H9 (cell line): Measurements from ENCODE around the gene CELF5. TPM values are rescaled to one million over a fixed set of nuclear protein-coding genes. Genes with fewer than 3 reads are reported as not detected.
"Not testable (repeated sequence)": the region's sequence is repeated elsewhere in the genome, so short reads cannot be mapped to it uniquely, and the experiment has no call there.

Experiments
- DNase-seq: peaks from one replicate; pipeline ENCODE4 v3.0.0-alpha.2; 2017
- H2AFZ ChIP-seq: one replicate; pipeline ENCODE4 v1.6.1; 2013; ENCODE audit warnings: mild to moderate bottlenecking, low read length, control low read depth, moderate library complexity
- H2AK5ac ChIP-seq: 2 replicates; pipeline ENCODE4 v1.6.1; 2013; ENCODE audit warnings: low read length, control low read depth, mixed read lengths; ENCODE audit not compliant: insufficient read length
- H2BK120ac ChIP-seq: one replicate; pipeline ENCODE4 v1.6.1; 2013; ENCODE audit warnings: low read depth, mild to moderate bottlenecking, low read length, control low read depth, inconsistent platforms; ENCODE audit not compliant: poor library complexity, severe bottlenecking
- H2BK12ac ChIP-seq: 2 replicates; pipeline ENCODE4 v1.6.1; 2013; ENCODE audit warnings: low read length, control low read depth, mixed read lengths, low read depth; ENCODE audit not compliant: insufficient read length
- H2BK15ac ChIP-seq: 2 replicates; pipeline ENCODE4 v1.6.1; 2013; ENCODE audit warnings: low read depth, low read length, control low read depth
- H2BK20ac ChIP-seq: one replicate; pipeline ENCODE4 v1.6.1; 2013; ENCODE audit warnings: low read depth, mild to moderate bottlenecking, low read length, control low read depth, inconsistent platforms; ENCODE audit not compliant: poor library complexity, severe bottlenecking
- H2BK5ac ChIP-seq: 2 replicates; pipeline ENCODE4 v1.6.1; 2013; ENCODE audit warnings: low read length, control low read depth, mixed read lengths; ENCODE audit not compliant: insufficient read length
- H3K14ac ChIP-seq: 2 replicates; pipeline ENCODE4 v1.6.1; 2013; ENCODE audit warnings: low read length, control low read depth; ENCODE audit not compliant: insufficient read depth
- H3K18ac ChIP-seq: 2 replicates; pipeline ENCODE4 v1.6.1; 2013; ENCODE audit warnings: low read depth, mild to moderate bottlenecking, mixed read lengths, low read length, control low read depth; ENCODE audit not compliant: insufficient read length
- H3K23ac ChIP-seq: 2 replicates; pipeline ENCODE4 v1.6.1; 2013; ENCODE audit warnings: low read length, control low read depth, mixed read lengths, low read depth; ENCODE audit not compliant: insufficient read length
- H3K23me2 ChIP-seq: 2 replicates; pipeline ENCODE4 v1.6.1; 2013; ENCODE audit warnings: low read depth, mild to moderate bottlenecking, mixed read lengths, low read length, control low read depth; ENCODE audit not compliant: insufficient read length, poor library complexity, severe bottlenecking
- H3K27ac ChIP-seq: 2 replicates; pipeline ENCODE4 v1.5.1; 2013; ENCODE audit warnings: low read length, control low read depth, mixed read lengths, low read depth; ENCODE audit not compliant: insufficient read length
- H3K27me3 ChIP-seq: 2 replicates; pipeline ENCODE4 v1.6.1; 2013; ENCODE audit warnings: low read length, control low read depth, inconsistent platforms; ENCODE audit not compliant: insufficient read depth
- H3K4ac ChIP-seq: 2 replicates; pipeline ENCODE4 v1.6.1; 2013; ENCODE audit warnings: low read depth, mild to moderate bottlenecking, control low read depth, inconsistent platforms, low read length, moderate library complexity
- H3K4me1 ChIP-seq: 2 replicates; pipeline ENCODE4 v1.6.1; 2013; ENCODE audit warnings: low read length, control low read depth, inconsistent platforms; ENCODE audit not compliant: insufficient read depth
- H3K4me2 ChIP-seq: 2 replicates; pipeline ENCODE4 v1.6.1; 2013; ENCODE audit warnings: low read length, control low read depth, mixed read lengths; ENCODE audit not compliant: insufficient read length, insufficient read depth
- H3K56ac ChIP-seq: 2 replicates; pipeline ENCODE4 v1.6.1; 2013; ENCODE audit warnings: low read depth, mild to moderate bottlenecking, mixed read lengths, low read length, control low read depth; ENCODE audit not compliant: insufficient read length
- H3K79me1 ChIP-seq: 2 replicates; pipeline ENCODE4 v1.6.1; 2013; ENCODE audit warnings: low read depth, mild to moderate bottlenecking, moderate library complexity, low read length, control low read depth, inconsistent platforms; ENCODE audit not compliant: insufficient read depth, poor library complexity, severe bottlenecking
- H3K79me2 ChIP-seq: 2 replicates; pipeline ENCODE4 v1.6.1; 2013; ENCODE audit warnings: low read length, control low read depth, inconsistent platforms; ENCODE audit not compliant: insufficient read depth
- H3K9ac ChIP-seq: 2 replicates; pipeline ENCODE4 v1.6.1; 2013; ENCODE audit warnings: low read length, control low read depth, mixed read lengths; ENCODE audit not compliant: insufficient read length; ENCODE audit errors: extremely low read depth
- H3K9me3 ChIP-seq: one replicate; pipeline ENCODE4 v1.6.1; 2013; ENCODE audit warnings: low read depth, low read length, inconsistent platforms; ENCODE audit not compliant: control insufficient read depth
- H3T11ph ChIP-seq: one replicate; pipeline ENCODE4 v1.6.1; 2013; ENCODE audit warnings: mild to moderate bottlenecking, low read length, control low read depth, inconsistent platforms
- H4K20me1 ChIP-seq: one replicate; pipeline ENCODE4 v1.6.1; 2013; ENCODE audit not compliant: control insufficient read depth, insufficient read length, insufficient read depth
- H4K5ac ChIP-seq: 2 replicates; pipeline ENCODE4 v1.6.1; 2013; ENCODE audit warnings: low read depth, mild to moderate bottlenecking, mixed read lengths, low read length, control low read depth; ENCODE audit not compliant: insufficient read length
- H4K8ac ChIP-seq: replicated peaks from 2 replicates; pipeline ENCODE4 v1.6.1; 2013; ENCODE audit warnings: low read length, control low read depth, mixed read lengths, low read depth; ENCODE audit not compliant: insufficient read length
- H4K91ac ChIP-seq: 2 replicates; pipeline ENCODE4 v1.6.1; 2013; ENCODE audit warnings: low read depth, mild to moderate bottlenecking, moderate library complexity, mixed read lengths, low read length, control low read depth; ENCODE audit not compliant: insufficient read length
- H3K27ac Mint-ChIP-seq, 3 experiments: 2 replicates in 2 of 3; 3 replicates in 1 of 3; pipeline ENCODE4 v1.8.0; 2020 to 2021; ENCODE audit warnings: mixed read lengths in 3 of 3, mild to moderate bottlenecking in 1 of 3, moderate library complexity in 1 of 3
- H3K27me3 Mint-ChIP-seq: 2 replicates; pipeline ENCODE4 v1.8.0; 2021; ENCODE audit warnings: low read depth, mild to moderate bottlenecking, moderate library complexity, mixed read lengths
- H3K36me3 Mint-ChIP-seq, 3 experiments: 2 replicates in 2 of 3; 3 replicates in 1 of 3; pipeline ENCODE4 v1.8.0; 2020 to 2021; ENCODE audit warnings: low read depth in 3 of 3, mixed read lengths in 3 of 3; ENCODE audit not compliant: insufficient read depth in 1 of 3
- H3K4me1 Mint-ChIP-seq, 2 experiments: 2 replicates each; pipeline ENCODE4 v1.8.0; 2020; ENCODE audit warnings: mixed read lengths in 2 of 2
- H3K4me3 Mint-ChIP-seq, 2 experiments: 2 replicates in 1 of 2; 3 replicates in 1 of 2; pipeline ENCODE4 v1.8.0; 2020 to 2021; ENCODE audit warnings: mild to moderate bottlenecking in 2 of 2, mixed read lengths in 2 of 2, moderate library complexity in 1 of 2
- H3K9me3 Mint-ChIP-seq, 2 experiments: 2 replicates in 1 of 2; 3 replicates in 1 of 2; pipeline ENCODE4 v1.8.0; 2020; ENCODE audit warnings: mild to moderate bottlenecking in 2 of 2, mixed read lengths in 2 of 2, moderate library complexity in 1 of 2
- CTCF ChIP-seq: fragments of 200-600 bp; sonication (generic); conservative IDR thresholded peaks from 3 replicates; pipeline ENCODE4 v1.8.0; 2021; ENCODE audit warnings: antibody characterized with exemption, mild to moderate bottlenecking
- WGBS: extraction: QIAGEN DNeasy Blood & Tissue Kit; methylation state at CpG from one replicate; pipeline ENCODE4 v1.1.7; 2013; ENCODE audit warnings: missing lambda C conversion rate, low lambda C conversion rate, mixed read lengths; ENCODE audit not compliant: insufficient read length; ENCODE audit errors: extremely low coverage; 5-methylcytosine and 5-hydroxymethylcytosine counted together
- total RNA-seq: library from RNA; stranded (reverse); gene quantifications from 2 replicates; pipeline ENCODE4 v1.2.1, GENCODE V29; 2021

CELF5 gene
- total RNA-seq, 1 experiment from 2014 or later: 4.8 TPM

GRCh38 chr19:3202346-3202745 lies 22.1 kb upstream of the CELF5 start:
- Histone ChIP-seq H2BK5ac (no peak overlapping the region), H2BK120ac (no peak overlapping the region), H4K91ac (no peak overlapping the region), H4K20me1 (no peaks in the 10 kb centered on the region), H4K5ac (no peak overlapping the region), H3K9me3 (no peaks in the 10 kb centered on the region), H2AK5ac (no peak overlapping the region), H3K56ac (no peak overlapping the region), H2BK20ac (no peak overlapping the region), H3K23ac (no peak overlapping the region), H3K18ac (no peak overlapping the region), H2BK15ac (no peak overlapping the region), H3K4me2 (no peak overlapping the region), H2BK12ac (no peak overlapping the region), H2AFZ (no peak overlapping the region), H3K23me2 (no peaks in the 10 kb centered on the region), H3K4me1 (no peaks in the 10 kb centered on the region), H3K79me2 (no peaks in the 10 kb centered on the region), H3K9ac (no peak overlapping the region), H3K14ac (no peak overlapping the region), H3K4ac (no peak overlapping the region), H3K27me3 (no peaks in the 10 kb centered on the region), H3K79me1 (no peaks in the 10 kb centered on the region), H4K8ac (no peak overlapping the region), H3K27ac (no peak overlapping the region), H3T11ph (no peak overlapping the region)
- no peaks in the 10 kb centered on the region for H3K27me3 Mint-ChIP-seq
- H3K9me3 Mint-ChIP-seq: no peaks in the 10 kb centered on the region
- H3K36me3 Mint-ChIP-seq: peaks cover 2 to 29% (median 6%) of the 10 kb centered on the region in 3 experiments; a peak in 5 of 7 replicates
- H3K27ac Mint-ChIP-seq: no peak overlapping the region; a peak in 1 of 7 replicates
- no peak for DNase-seq
- no peaks in the 10 kb centered on the region for H3K4me1 Mint-ChIP-seq
- no CpG with 5 or more reads among the region's 12 CpGs for WGBS
- no peak overlapping the region for H3K4me3 Mint-ChIP-seq
- TF ChIP-seq CTCF: no peak

GRCh38 chr19:3202895-3203294 lies 21.6 kb upstream of the CELF5 start:
- H2BK12ac ChIP-seq, H3K79me1 ChIP-seq, H2BK5ac ChIP-seq, H2BK120ac ChIP-seq, H4K20me1 ChIP-seq, H3K27ac ChIP-seq, H3K4me1 ChIP-seq, H3K4me2 ChIP-seq, H3T11ph ChIP-seq, H3K4ac ChIP-seq, H3K23me2 ChIP-seq, H3K27me3 ChIP-seq, H3K4me3 Mint-ChIP-seq, H3K9me3 ChIP-seq, H3K4me1 Mint-ChIP-seq, H3K18ac ChIP-seq, DNase-seq, H3K56ac ChIP-seq, H3K79me2 ChIP-seq, H4K5ac ChIP-seq, H4K91ac ChIP-seq, H3K9me3 Mint-ChIP-seq, H3K14ac ChIP-seq, H3K27me3 Mint-ChIP-seq, H2AK5ac ChIP-seq, H4K8ac ChIP-seq, H3K23ac ChIP-seq, H3K9ac ChIP-seq, H2BK15ac ChIP-seq, H2BK20ac ChIP-seq, H2AFZ ChIP-seq: not testable (repeated sequence)
- peak overlapping the region in 1 of 3 experiments; percentile 72; a peak in 1 of 7 replicates for H3K27ac Mint-ChIP-seq
- peaks cover 3 to 34% (median 11%) of the 10 kb centered on the region in 3 experiments; a peak in 6 of 7 replicates for H3K36me3 Mint-ChIP-seq
- no CpG with 5 or more reads among the region's 7 CpGs for WGBS
